ENCODE measurements around the gene OR8A1.

DNA sequence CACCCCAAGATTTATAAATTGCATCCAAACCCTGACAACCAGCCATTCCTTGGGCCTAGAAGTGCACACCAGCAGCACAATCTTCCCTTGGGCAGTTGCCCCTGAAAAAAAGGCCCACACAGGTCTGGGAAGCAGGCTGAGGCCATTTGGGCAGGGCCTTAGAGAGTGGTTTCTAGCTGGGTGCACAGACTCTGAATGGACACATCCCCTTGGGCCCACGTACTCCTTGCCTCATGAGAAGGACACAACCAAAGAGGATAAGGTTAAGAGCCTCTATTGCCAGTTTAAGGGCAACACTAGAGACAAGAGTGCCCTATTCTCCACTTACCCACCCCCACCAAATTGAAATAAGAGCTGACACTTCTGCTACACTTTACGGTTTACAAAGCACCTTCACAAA, 40.5 kb downstream of the OR8A1 start:
- TF ChIP-seq, protein P1, sequence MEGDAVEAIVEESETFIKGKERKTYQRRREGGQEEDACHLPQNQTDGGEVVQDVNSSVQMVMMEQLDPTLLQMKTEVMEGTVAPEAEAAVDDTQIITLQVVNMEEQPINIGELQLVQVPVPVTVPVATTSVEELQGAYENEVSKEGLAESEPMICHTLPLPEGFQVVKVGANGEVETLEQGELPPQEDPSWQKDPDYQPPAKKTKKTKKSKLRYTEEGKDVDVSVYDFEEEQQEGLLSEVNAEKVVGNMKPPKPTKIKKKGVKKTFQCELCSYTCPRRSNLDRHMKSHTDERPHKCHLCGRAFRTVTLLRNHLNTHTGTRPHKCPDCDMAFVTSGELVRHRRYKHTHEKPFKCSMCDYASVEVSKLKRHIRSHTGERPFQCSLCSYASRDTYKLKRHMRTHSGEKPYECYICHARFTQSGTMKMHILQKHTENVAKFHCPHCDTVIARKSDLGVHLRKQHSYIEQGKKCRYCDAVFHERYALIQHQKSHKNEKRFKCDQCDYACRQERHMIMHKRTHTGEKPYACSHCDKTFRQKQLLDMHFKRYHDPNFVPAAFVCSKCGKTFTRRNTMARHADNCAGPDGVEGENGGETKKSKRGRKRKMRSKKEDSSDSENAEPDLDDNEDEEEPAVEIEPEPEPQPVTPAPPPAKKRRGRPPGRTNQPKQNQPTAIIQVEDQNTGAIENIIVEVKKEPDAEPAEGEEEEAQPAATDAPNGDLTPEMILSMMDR (IDR thresholded peaks at IDR 0.05 in 4 of 5, conservative IDR thresholded peaks at IDR 0.05 in 1 of 5) = no peak
- no peak for TF ChIP-seq POLR2A (IDR thresholded peaks at IDR 0.05)
